Smooth muscle cell (in vitro differentiated cells): ENCODE results near the gene RCC1. TPM values are rescaled to one million over a fixed set of nuclear protein-coding genes. Genes with fewer than 3 reads are reported as not detected.
A peak's percentile ranks its signal among the peaks of the same experiment; 100 is the strongest.
"Not testable (repeated sequence)": the region's sequence is repeated elsewhere in the genome, so short reads cannot be mapped to it uniquely, and the experiment has no call there.

ENCODE experiments used
- DNase-seq: peaks from one replicate; lab custom pipeline; 2025; ENCODE audit not compliant: unreplicated experiment; lab: John Stamatoyannopoulos, UW
- H2AFZ ChIP-seq: fragments of 200-600 bp; sonication (generic); 2 replicates; pipeline ENCODE4 v1.6.0; 2016; ENCODE audit warnings: antibody characterized with exemption, low read depth, mild to moderate bottlenecking
- H3F3A ChIP-seq: fragments of 200-600 bp; sonication (generic); 2 replicates; pipeline ENCODE4 v1.6.0; 2017; ENCODE audit warnings: antibody characterized with exemption, low read depth
- H3K27ac ChIP-seq: fragments of 200-600 bp; sonication (generic); 2 replicates; pipeline ENCODE4 v1.5.1; 2016; ENCODE audit warnings: low read depth, mild to moderate bottlenecking
- H3K27me3 ChIP-seq: fragments of 200-600 bp; sonication (generic); 2 replicates; pipeline ENCODE4 v1.6.1; 2016; ENCODE audit warnings: low read depth, mild to moderate bottlenecking
- H3K36me3 ChIP-seq: fragments of 200-600 bp; sonication (generic); 2 replicates; pipeline ENCODE4 v1.5.1; 2016; ENCODE audit warnings: low read depth
- H3K4me1 ChIP-seq: fragments of 200-600 bp; sonication (generic); 2 replicates; pipeline ENCODE4 v1.5.1; 2016; ENCODE audit warnings: low read depth
- H3K4me2 ChIP-seq: fragments of 200-600 bp; sonication (generic); 2 replicates; pipeline ENCODE4 v1.6.0; 2016; ENCODE audit warnings: mild to moderate bottlenecking
- H3K4me3 ChIP-seq: fragments of 200-600 bp; sonication (generic); 2 replicates; pipeline ENCODE4 v1.5.1; 2016; ENCODE audit warnings: mild to moderate bottlenecking
- H3K79me2 ChIP-seq: fragments of 200-600 bp; sonication (generic); 2 replicates; pipeline ENCODE4 v1.6.0; 2016; ENCODE audit warnings: low read depth, mild to moderate bottlenecking
- H3K9ac ChIP-seq: fragments of 200-600 bp; sonication (generic); 2 replicates; pipeline ENCODE4 v1.6.0; 2016; ENCODE audit warnings: low read depth
- H3K9me3 ChIP-seq: fragments of 200-600 bp; sonication (generic); replicated peaks from 2 replicates; pipeline ENCODE4 v1.5.1; 2016; ENCODE audit warnings: low read depth
- H4K20me1 ChIP-seq: fragments of 200-600 bp; sonication (generic); 2 replicates; pipeline ENCODE4 v1.6.0; 2016; ENCODE audit warnings: low read depth
- WGBS: methylation state at CpG from one replicate; pipeline ENCODE4 v1.1.7; 2016; ENCODE audit warnings: low lambda C conversion rate; 5-methylcytosine and 5-hydroxymethylcytosine counted together
- polyA plus RNA-seq: library from polyadenylated mRNA; unstranded; fragments of >200 nt; fragmentation: Nextera tagmentation; extraction: Ambion mirVana; gene quantifications from 2 replicates; pipeline ENCODE4 v1.2.1, GENCODE V29; 2016
- total RNA-seq: library from RNA; depleted of rRNA; stranded (reverse); fragments of >200 nt; gene quantifications from 2 replicates; pipeline ENCODE4 v1.2.3, GENCODE V29; 2014
- TF ChIP-seq, protein P1 (sequence below): fragments of 200-600 bp; sonication (generic); IDR thresholded peaks from 2 replicates; pipeline ENCODE4 v1.5.1; 2017; ENCODE audit warnings: borderline replicate concordance, mild to moderate bottlenecking, antibody characterized with exemption; ENCODE audit not compliant: insufficient read depth, poor library complexity, severe bottlenecking

The RCC1 gene
- total and polyA plus RNA-seq, 2 experiments from 2014 or later, result 8.9 to 10.5 TPM

DNA sequence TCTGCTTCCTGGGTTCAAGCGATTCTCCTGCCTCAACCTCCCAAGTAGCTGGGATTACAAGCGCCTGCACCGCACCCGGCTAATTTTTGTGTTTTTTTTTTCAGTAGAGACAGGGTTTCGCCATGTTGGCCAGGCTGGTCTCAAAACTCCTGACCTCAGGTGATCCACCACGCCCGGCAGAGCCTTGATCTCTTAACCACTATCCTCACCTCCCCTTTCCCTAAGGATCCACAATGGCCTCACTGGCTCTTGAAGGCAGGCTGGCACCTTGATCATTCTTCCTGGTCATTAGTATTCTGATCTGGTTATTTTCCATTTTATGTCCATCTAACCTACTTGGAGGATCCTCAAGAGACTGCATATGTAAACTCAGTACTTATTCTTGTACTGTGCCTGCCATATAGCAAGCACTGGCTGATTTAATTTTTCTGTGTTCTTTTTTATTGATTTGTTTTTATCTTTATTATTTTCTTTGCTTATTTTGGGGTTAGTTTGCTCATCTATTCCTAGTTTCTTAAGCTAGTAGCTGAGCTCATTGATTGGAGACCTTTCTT is 6.3 kb downstream of the RCC1 start:
- peaks cover 99% of the 10 kb centered on the region for H4K20me1 ChIP-seq
- WGBS, result 85% methylated on average over 7 of the region's 7 CpGs
- no peak for DNase-seq
- TF ChIP-seq, protein P1, sequence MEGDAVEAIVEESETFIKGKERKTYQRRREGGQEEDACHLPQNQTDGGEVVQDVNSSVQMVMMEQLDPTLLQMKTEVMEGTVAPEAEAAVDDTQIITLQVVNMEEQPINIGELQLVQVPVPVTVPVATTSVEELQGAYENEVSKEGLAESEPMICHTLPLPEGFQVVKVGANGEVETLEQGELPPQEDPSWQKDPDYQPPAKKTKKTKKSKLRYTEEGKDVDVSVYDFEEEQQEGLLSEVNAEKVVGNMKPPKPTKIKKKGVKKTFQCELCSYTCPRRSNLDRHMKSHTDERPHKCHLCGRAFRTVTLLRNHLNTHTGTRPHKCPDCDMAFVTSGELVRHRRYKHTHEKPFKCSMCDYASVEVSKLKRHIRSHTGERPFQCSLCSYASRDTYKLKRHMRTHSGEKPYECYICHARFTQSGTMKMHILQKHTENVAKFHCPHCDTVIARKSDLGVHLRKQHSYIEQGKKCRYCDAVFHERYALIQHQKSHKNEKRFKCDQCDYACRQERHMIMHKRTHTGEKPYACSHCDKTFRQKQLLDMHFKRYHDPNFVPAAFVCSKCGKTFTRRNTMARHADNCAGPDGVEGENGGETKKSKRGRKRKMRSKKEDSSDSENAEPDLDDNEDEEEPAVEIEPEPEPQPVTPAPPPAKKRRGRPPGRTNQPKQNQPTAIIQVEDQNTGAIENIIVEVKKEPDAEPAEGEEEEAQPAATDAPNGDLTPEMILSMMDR, result no peak
- no peaks in the 10 kb centered on the region for H3K9me3 ChIP-seq
- H3F3A ChIP-seq, result peaks cover 74% of the 10 kb centered on the region
- no peaks in the 10 kb centered on the region for H3K27me3 ChIP-seq
- H3K9ac ChIP-seq, result no peak overlapping the region
- no peak overlapping the region for H2AFZ ChIP-seq
- no peak overlapping the region for H3K4me2 ChIP-seq
- H3K27ac ChIP-seq, result peak overlapping the region; percentile 88
- H3K4me1 ChIP-seq, result peaks cover 26% of the 10 kb centered on the region
- H3K36me3 ChIP-seq, result peaks cover 8% of the 10 kb centered on the region
- no peak overlapping the region for H3K4me3 ChIP-seq
- peaks cover 19% of the 10 kb centered on the region for H3K79me2 ChIP-seq

DNA sequence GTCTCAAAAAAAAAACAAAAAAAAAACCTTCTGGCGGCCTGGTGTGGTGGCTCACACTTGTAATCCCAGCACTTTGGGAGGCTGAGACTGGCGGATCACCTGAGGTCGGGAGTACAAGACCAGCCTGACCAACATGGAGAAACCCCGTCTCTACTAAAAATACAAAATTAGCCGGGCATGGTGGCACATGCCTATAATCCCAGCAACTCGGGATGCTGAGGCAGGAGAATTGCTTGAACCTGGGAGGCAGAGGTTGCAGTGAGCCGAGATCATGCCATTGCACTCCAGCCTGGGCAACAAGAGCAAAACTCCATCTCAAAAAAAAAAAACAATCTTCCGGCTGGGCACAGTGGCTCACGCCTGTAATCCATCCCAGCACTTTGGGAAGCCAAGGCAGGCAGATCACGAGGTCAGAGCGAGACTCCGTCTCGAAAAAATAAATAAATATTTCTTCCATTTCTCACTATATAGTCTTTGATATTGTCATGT is 8.6 kb downstream of the RCC1 start:
- H3K9me3 ChIP-seq, DNase-seq, H3K4me3 ChIP-seq, H3K9ac ChIP-seq, H3K36me3 ChIP-seq, H2AFZ ChIP-seq, H3K4me2 ChIP-seq, H3K27me3 ChIP-seq: not testable (repeated sequence)
- Histone ChIP-seq H3K27ac (peak overlapping the region; percentile 19), H3F3A (peaks cover 62% of the 10 kb centered on the region), H3K4me1 (peaks cover 15% of the 10 kb centered on the region), H3K79me2 (peaks cover 12% of the 10 kb centered on the region), H4K20me1 (peaks cover 88% of the 10 kb centered on the region)
- 89% methylated on average over 13 of the region's 13 CpGs for WGBS

GRCh38 chr1:28516518-28516956 is 10.7 kb downstream of the RCC1 start:
- Histone ChIP-seq H3K4me2 (no peak overlapping the region), H2AFZ (no peak overlapping the region), H3K9me3 (no peaks in the 10 kb centered on the region), H3K27ac (peak overlapping the region; percentile 75), H4K20me1 (peaks cover 70% of the 10 kb centered on the region), H3K27me3 (no peaks in the 10 kb centered on the region), H3K4me3 (no peak overlapping the region), H3K9ac (no peak overlapping the region), H3K36me3 (no peaks in the 10 kb centered on the region), H3K79me2 (peaks cover 25% of the 10 kb centered on the region), H3F3A (peaks cover 45% of the 10 kb centered on the region), H3K4me1 (peaks cover 7% of the 10 kb centered on the region)
- no peak for DNase-seq
- TF ChIP-seq, protein P1, result no peak
- 100% methylated on average over 1 of the region's 1 CpG for WGBS

DNA sequence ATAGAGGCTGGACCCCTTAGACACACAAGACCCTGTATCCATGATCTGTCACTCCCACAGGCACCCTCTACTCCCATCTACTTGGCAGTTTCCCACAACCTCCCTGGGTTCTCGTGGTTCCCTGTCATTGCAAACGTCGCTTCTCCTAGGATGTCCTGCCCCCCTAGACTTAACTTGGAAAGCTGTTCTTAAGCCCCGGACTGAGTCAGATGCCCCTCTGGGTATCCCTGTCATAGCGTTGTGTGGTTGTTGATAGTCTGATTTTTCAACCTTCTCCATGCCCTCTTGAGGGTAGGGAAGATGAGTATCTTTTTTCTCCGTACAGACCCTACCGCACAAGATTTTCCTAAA is 11.8 kb downstream of the RCC1 start:
- Histone ChIP-seq H3K27ac (peak overlapping the region; percentile 75), H3K9ac (peak overlapping the region; percentile 85), H3K36me3 (no peaks in the 10 kb centered on the region), H2AFZ (no peak overlapping the region), H3K27me3 (no peaks in the 10 kb centered on the region), H3K4me3 (peak overlapping the region; percentile 92), H3K79me2 (peaks cover 35% of the 10 kb centered on the region), H3F3A (peaks cover 40% of the 10 kb centered on the region), H3K4me2 (peak overlapping the region; percentile 99), H3K9me3 (no peaks in the 10 kb centered on the region), H3K4me1 (peaks cover 7% of the 10 kb centered on the region), H4K20me1 (peaks cover 65% of the 10 kb centered on the region)
- DNase-seq, result peak; percentile 48
- WGBS, result 18% methylated on average over 7 of the region's 7 CpGs
- TF ChIP-seq, protein P1, result no peak
